T-cell (primary cell): ENCODE measurements around the gene UBXN7. TPM values are rescaled to one million over a fixed set of nuclear protein-coding genes. Genes with fewer than 3 reads are reported as not detected.
"Not testable (repeated sequence)": the region's sequence is repeated elsewhere in the genome, so short reads cannot be mapped to it uniquely, and the experiment has no call there.

Experiments
- ATAC-seq, 4 experiments: fragments of 200-7000 bp in 3 of 4; fragments of 150-1000 bp in 1 of 4; cut with Tn5 transposase; replicated peaks in 1 of 4; 1 replicate in 3 of 4; 2 replicates in 1 of 4; pipeline ENCODE4 v1.10.0; 2021; ENCODE audit warnings: moderate library complexity in 3 of 4, mild to moderate bottlenecking in 2 of 4, moderate number of reproducible peaks in 1 of 4
- CTCF ChIA-PET, 2 donors: fragments of 300-600 bp; sonication (Branson Sonifier 250); formaldehyde crosslinking; loops; one replicate each; lab custom pipeline; 2022; ENCODE audit warnings: antibody characterized with exemption in 2 of 2; lab: Charles Lee
- POLR2A ChIA-PET, 2 donors: fragments of 300-600 bp; sonication (Branson Sonifier 250); formaldehyde crosslinking; loops; one replicate each; lab custom pipeline; 2022; ENCODE audit warnings: antibody characterized with exemption in 2 of 2; lab: Charles Lee
- DNase-seq, 35 experiments: peaks; one replicate each; pipeline versions ENCODE4 v3.0.0 to v3.0.0-alpha.2; 2013 to 2023
- H3K27ac ChIP-seq: one replicate; pipeline ENCODE4 v1.5.1; 2013; ENCODE audit warnings: low read length
- H3K27me3 ChIP-seq, 2 experiments: replicated peaks in 1 of 2; 1 replicate in 1 of 2; 2 replicates in 1 of 2; pipeline versions ENCODE4 v1.6.1 to v1.7.0; 2013; ENCODE audit warnings: low read length in 1 of 2, mixed read lengths in 1 of 2; ENCODE audit not compliant: control insufficient read depth in 2 of 2, insufficient read depth in 2 of 2; ENCODE audit errors: extremely low read depth in 1 of 2
- H3K36me3 ChIP-seq, 2 donors: 1 replicate in 1 of 2; 2 replicates in 1 of 2; pipeline versions ENCODE4 v1.6.1 to v1.7.0; 2013; ENCODE audit warnings: low read length in 1 of 2; ENCODE audit not compliant: control insufficient read depth in 2 of 2, insufficient read depth in 1 of 2; ENCODE audit errors: extremely low read depth in 1 of 2
- H3K4me1 ChIP-seq, 2 experiments: 1 replicate in 1 of 2; 2 replicates in 1 of 2; pipeline versions ENCODE4 v1.6.1 to v1.7.0; 2013; ENCODE audit warnings: low read length in 2 of 2, mixed read lengths in 1 of 2; ENCODE audit not compliant: insufficient read depth in 2 of 2, control insufficient read depth in 1 of 2; ENCODE audit errors: extremely low read depth in 1 of 2
- H3K4me3 ChIP-seq, 2 donors: 1 replicate in 1 of 2; 2 replicates in 1 of 2; pipeline versions ENCODE4 v1.5.1 to v1.7.0; 2013; ENCODE audit warnings: mild to moderate bottlenecking in 2 of 2, low read length in 1 of 2, moderate library complexity in 1 of 2; ENCODE audit not compliant: control insufficient read depth in 1 of 2; ENCODE audit errors: extremely low read depth in 1 of 2
- H3K9me3 ChIP-seq: 2 replicates; pipeline ENCODE4 v1.7.0; 2013
- H3K27ac Mint-ChIP-seq, 2 donors: one replicate each; pipeline ENCODE4 v1.8.0; 2020 to 2021; ENCODE audit warnings: mild to moderate bottlenecking in 2 of 2, mixed read lengths in 2 of 2
- H3K27me3 Mint-ChIP-seq, 2 donors: one replicate each; pipeline ENCODE4 v1.8.0; 2021 to 2022; ENCODE audit warnings: mixed read lengths in 2 of 2
- H3K36me3 Mint-ChIP-seq: one replicate; pipeline ENCODE4 v1.8.0; 2021; ENCODE audit warnings: mixed read lengths
- H3K4me1 Mint-ChIP-seq, 3 donors: one replicate each; pipeline ENCODE4 v1.8.0; 2020 to 2022; ENCODE audit warnings: mixed read lengths in 3 of 3, mild to moderate bottlenecking in 1 of 3
- H3K4me3 Mint-ChIP-seq, 3 donors: one replicate each; pipeline ENCODE4 v1.8.0; 2020 to 2022; ENCODE audit warnings: mild to moderate bottlenecking in 3 of 3, mixed read lengths in 3 of 3, moderate library complexity in 3 of 3
- H3K9me3 Mint-ChIP-seq, 3 donors: one replicate each; pipeline ENCODE4 v1.8.0; 2020 to 2022; ENCODE audit warnings: mixed read lengths in 3 of 3
- WGBS: methylation state at CpG from one replicate; pipeline ENCODE4 v1.1.5; 2013; ENCODE audit warnings: missing lambda C conversion rate; ENCODE audit not compliant: insufficient coverage; 5-methylcytosine and 5-hydroxymethylcytosine counted together
- total RNA-seq, 35 experiments: library from RNA in 6 of 35; stranded (reverse) in 6 of 35; fragments of 120-200 nt in 1 of 35; gene quantifications; one replicate each; pipeline versions ENCODE4 v1.2.1 to v1.2.4 and lab custom pipeline; 2013 to 2026

The UBXN7 gene
- total RNA-seq, 5 donors from 2014 or later (not counting 1 experiment from before 2014, with no cell fraction given) = 64.7 to 92.3 (median 74.8) TPM

DNA sequence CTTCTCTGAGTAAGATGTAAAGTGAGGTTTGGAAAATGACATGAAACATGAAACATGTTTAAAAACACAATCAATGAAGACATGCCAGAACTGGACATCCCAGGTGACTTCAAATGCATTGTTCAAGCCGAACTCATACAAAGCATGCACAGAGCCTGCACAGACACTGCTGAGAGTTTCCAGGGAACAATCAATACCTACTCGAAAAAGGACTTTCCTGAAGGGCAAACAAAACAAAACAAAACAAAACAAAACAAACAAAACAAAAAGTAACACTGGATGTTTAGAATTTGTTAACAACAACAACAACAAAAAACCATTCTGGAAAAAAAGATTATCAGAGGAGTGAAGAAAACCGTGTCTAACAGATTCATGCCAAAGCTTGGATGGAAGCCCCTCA, 83.5 kb downstream of the UBXN7 start:
- H3K27me3 Mint-ChIP-seq = no peaks in the 10 kb centered on the region
- H3K4me3 Mint-ChIP-seq = no peak overlapping the region
- Histone ChIP-seq H3K27me3 (no peaks in the 10 kb centered on the region), H3K4me1 (no peaks in the 10 kb centered on the region), H3K9me3 (no peaks in the 10 kb centered on the region), H3K4me3 (no peak overlapping the region), H3K27ac (no peak overlapping the region), H3K36me3 (peaks cover 2 to 10% of the 10 kb centered on the region in 2 donors)
- H3K9me3 Mint-ChIP-seq = no peaks in the 10 kb centered on the region
- H3K4me1 Mint-ChIP-seq = peaks cover 0 to 2% (median 0%) of the 10 kb centered on the region in 3 donors
- ATAC-seq (no peak), DNase-seq (no peak)
- H3K36me3 Mint-ChIP-seq = peaks cover 35% of the 10 kb centered on the region
- H3K27ac Mint-ChIP-seq = no peak overlapping the region
- 100% methylated on average over 1 of the region's 3 CpGs for WGBS
- ChIA-PET POLR2A (no interaction called here), CTCF (no interaction called here)

DNA sequence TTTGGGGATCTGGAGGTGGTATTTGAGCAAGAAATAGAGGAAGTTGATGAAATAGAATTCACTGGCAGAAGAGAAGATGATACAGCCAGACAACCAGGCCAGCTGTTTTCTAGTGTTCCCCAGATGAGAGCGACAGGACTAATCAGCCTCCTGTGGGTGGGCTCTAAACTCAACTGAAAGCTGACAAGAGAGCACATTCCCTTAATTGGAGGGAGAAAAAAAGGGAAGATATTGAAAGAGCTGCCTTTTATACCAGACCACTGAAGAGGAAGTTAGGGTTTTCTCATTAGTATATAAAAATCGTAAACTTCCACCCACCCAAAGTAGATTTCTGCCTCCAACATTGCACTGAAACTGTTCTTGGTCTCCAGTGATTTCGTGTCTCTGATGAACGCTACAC, 87.6 kb downstream of the UBXN7 start:
- Histone ChIP-seq H3K4me1 (no peaks in the 10 kb centered on the region), H3K27me3 (peaks cover 0 to 3% of the 10 kb centered on the region in 2 experiments), H3K27ac (no peak overlapping the region), H3K36me3 (peaks cover 2 to 3% of the 10 kb centered on the region in 2 donors), H3K9me3 (no peaks in the 10 kb centered on the region), H3K4me3 (no peak overlapping the region)
- no peaks in the 10 kb centered on the region for H3K9me3 Mint-ChIP-seq
- ChIA-PET CTCF (interaction anchor here (0.5 kb wide), 2 partner anchors 10 to 63 kb away, joined by 3 to 5 read pairs; no protein-coding TSS in a partner anchor), POLR2A (no interaction called here)
- ATAC-seq (no peak), DNase-seq (no peak)
- H3K4me3 Mint-ChIP-seq = no peak overlapping the region
- no CpG with 5 or more reads among the region's 4 CpGs for WGBS
- H3K4me1 Mint-ChIP-seq = peaks cover 0 to 2% (median 0%) of the 10 kb centered on the region in 3 donors
- peaks cover 19% of the 10 kb centered on the region for H3K36me3 Mint-ChIP-seq
- H3K27me3 Mint-ChIP-seq = peaks cover 0 to 5% of the 10 kb centered on the region in 2 donors
- no peak overlapping the region for H3K27ac Mint-ChIP-seq

DNA sequence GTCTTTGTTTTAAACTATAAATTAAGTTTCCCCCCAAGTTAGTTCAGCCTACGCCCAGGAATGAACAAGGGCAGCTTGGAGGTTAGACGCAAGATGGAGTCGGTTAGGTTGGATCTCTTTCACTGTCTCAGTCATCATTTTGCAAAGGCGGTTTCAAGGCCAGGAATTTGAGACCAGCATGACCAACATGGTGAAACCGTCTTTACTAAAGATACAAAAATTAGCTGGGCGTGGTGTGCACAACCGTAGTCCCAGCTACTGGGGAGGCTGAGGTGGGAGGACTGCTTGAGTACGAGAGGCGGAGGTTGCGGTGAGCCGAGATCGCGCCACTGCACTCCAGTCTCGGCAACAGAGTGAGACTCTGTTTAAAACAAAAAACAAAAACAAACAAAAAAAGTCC, 88.3 kb downstream of the UBXN7 start:
- H3K4me1 Mint-ChIP-seq, H3K36me3 ChIP-seq, ATAC-seq, H3K27ac Mint-ChIP-seq, H3K9me3 Mint-ChIP-seq, H3K27me3 Mint-ChIP-seq, H3K27ac ChIP-seq, H3K27me3 ChIP-seq, H3K4me3 ChIP-seq, H3K4me3 Mint-ChIP-seq, DNase-seq, H3K9me3 ChIP-seq, POLR2A ChIA-PET, H3K4me1 ChIP-seq: not testable (repeated sequence)
- 100% methylated on average over 4 of the region's 14 CpGs for WGBS
- H3K36me3 Mint-ChIP-seq = peaks cover 18% of the 10 kb centered on the region
- CTCF ChIA-PET = interaction anchor here in 1 of 2 donors (0.5 kb wide), 1 partner anchor 64 kb away, joined by 5 read pairs; no protein-coding TSS in a partner anchor

DNA sequence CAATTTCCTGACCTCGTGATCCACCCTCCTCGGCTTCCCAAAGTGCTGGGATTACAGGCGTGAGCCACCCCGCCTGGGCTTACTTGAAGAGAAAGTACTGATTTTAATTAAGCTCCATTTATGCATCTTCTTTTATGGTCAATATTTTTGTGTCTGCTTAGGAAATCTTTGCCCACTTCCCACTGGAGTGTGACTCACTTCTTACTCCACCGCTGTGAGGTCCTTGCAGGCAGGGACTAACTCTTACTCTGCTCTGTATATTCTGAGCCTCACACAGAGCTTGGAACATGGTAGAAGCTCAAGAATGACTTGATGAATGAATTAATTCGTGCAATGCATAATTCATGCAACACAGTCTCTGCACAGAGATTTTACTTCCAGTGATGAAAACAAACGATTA, 91.1 kb downstream of the UBXN7 start:
- no peak overlapping the region for H3K27ac ChIP-seq
- H3K36me3 ChIP-seq = no peaks in the 10 kb centered on the region
- 94% methylated on average over 3 of the region's 7 CpGs for WGBS
- peaks cover 0 to 13% of the 10 kb centered on the region in 2 experiments for H3K27me3 ChIP-seq
- no peak overlapping the region for H3K27ac Mint-ChIP-seq
- DNase-seq = no peak
- no peak for ATAC-seq
- no peaks in the 10 kb centered on the region for H3K4me1 ChIP-seq
- CTCF ChIA-PET = no interaction called here
- no peaks in the 10 kb centered on the region for H3K9me3 Mint-ChIP-seq
- peaks cover 3 to 5% of the 10 kb centered on the region in 2 donors for H3K27me3 Mint-ChIP-seq
- H3K9me3 ChIP-seq = no peaks in the 10 kb centered on the region
- H3K4me3 Mint-ChIP-seq = no peak overlapping the region
- H3K4me3 ChIP-seq = no peak overlapping the region
- H3K36me3 Mint-ChIP-seq = peaks cover 3% of the 10 kb centered on the region
- POLR2A ChIA-PET = interaction anchor here in 1 of 2 donors (0.5 kb wide), 1 partner anchor 124 kb away, joined by 8 read pairs; no protein-coding TSS in a partner anchor
- H3K4me1 Mint-ChIP-seq = peaks cover 0 to 2% (median 0%) of the 10 kb centered on the region in 3 donors

DNA sequence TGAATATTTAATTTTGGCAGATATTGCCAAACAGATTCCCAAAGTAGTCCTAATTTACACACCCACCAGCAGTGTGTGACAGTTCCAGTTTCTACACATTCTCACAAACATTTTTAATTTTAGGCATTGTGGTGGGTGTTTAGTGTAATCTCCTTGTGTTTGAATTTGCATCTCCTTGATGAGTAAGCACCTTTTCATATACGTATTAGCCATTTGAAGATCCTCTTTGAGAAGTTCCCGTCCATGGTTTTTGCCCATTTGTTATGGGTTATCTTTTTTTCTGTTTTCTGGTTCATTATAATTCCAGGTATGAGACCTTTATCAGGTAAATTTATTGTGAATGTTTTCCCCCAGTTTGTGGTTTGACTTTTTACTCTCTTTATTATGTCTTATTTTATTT, 91.8 kb downstream of the UBXN7 start:
- H3K36me3 Mint-ChIP-seq = no peaks in the 10 kb centered on the region
- no peaks in the 10 kb centered on the region for H3K4me1 ChIP-seq
- H3K27ac ChIP-seq = no peak overlapping the region
- DNase-seq (no peak), ATAC-seq (no peak)
- H3K4me3 Mint-ChIP-seq = no peak overlapping the region
- POLR2A ChIA-PET = no interaction called here
- H3K27ac Mint-ChIP-seq = no peak overlapping the region
- H3K27me3 Mint-ChIP-seq = peaks cover 3 to 5% of the 10 kb centered on the region in 2 donors
- no peaks in the 10 kb centered on the region for H3K9me3 Mint-ChIP-seq
- no peak overlapping the region for H3K4me3 ChIP-seq
- no peaks in the 10 kb centered on the region for H3K36me3 ChIP-seq
- peaks cover 0 to 2% (median 0%) of the 10 kb centered on the region in 3 donors for H3K4me1 Mint-ChIP-seq
- CTCF ChIA-PET = no interaction called here
- peaks cover 0 to 13% of the 10 kb centered on the region in 2 experiments for H3K27me3 ChIP-seq
- H3K9me3 ChIP-seq = no peaks in the 10 kb centered on the region
- WGBS = no CpG with 5 or more reads among the region's 2 CpGs

DNA sequence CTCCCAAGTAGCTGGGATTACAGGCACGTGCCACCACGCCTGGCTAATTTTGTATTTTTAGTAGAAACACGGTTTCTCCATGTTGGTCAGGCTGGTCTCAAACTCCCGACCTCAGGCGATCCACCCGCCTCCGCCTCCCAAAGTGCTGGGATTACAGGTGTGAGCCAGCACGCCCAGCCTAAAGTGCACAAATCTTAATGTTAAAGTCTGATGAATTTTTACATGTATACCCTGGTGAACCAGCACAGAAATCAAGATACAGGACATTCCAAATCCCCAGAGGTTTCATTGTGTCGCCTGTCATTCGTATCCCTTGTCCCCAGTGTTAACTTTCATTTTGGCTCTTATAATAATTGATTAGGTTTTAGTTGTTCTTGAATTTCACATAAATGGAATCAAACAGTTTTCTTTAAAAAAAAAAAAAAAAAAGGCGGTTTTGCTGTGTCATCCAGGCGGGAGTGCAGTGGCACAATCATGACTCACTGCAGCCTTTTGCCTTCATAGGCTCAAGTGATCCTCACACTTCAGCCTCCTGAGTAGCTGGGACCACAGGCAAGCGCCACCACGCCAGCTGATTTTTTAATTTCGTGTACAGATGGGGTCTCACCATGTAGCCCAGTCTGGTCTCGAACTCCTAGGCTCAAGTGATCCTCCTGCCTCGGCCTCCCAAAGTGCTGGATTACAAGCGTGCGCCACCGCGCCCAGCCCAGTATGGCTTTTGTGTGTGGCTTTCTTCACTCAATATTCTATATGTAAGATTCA, 92.6 kb downstream of the UBXN7 start:
- DNase-seq (no peak), ATAC-seq (no peak)
- H3K27ac Mint-ChIP-seq = no peak overlapping the region
- peaks cover 3 to 5% of the 10 kb centered on the region in 2 donors for H3K27me3 Mint-ChIP-seq
- H3K9me3 Mint-ChIP-seq = no peaks in the 10 kb centered on the region
- peaks cover 0 to 13% of the 10 kb centered on the region in 2 experiments for H3K27me3 ChIP-seq
- WGBS = 81% methylated on average over 12 of the region's 21 CpGs
- CTCF ChIA-PET = no interaction called here
- H3K36me3 ChIP-seq = no peaks in the 10 kb centered on the region
- H3K4me3 Mint-ChIP-seq = no peak overlapping the region
- H3K4me1 ChIP-seq = no peaks in the 10 kb centered on the region
- peaks cover 0 to 1% (median 0%) of the 10 kb centered on the region in 3 donors for H3K4me1 Mint-ChIP-seq
- no peaks in the 10 kb centered on the region for H3K9me3 ChIP-seq
- no peaks in the 10 kb centered on the region for H3K36me3 Mint-ChIP-seq
- no peak overlapping the region for H3K4me3 ChIP-seq
- POLR2A ChIA-PET = no interaction called here
- H3K27ac ChIP-seq = no peak overlapping the region
